WTC11 (cell line): ENCODE data around the gene IDE. TPM values are rescaled to one million over a fixed set of nuclear protein-coding genes. Genes with fewer than 3 reads are reported as not detected.

Source experiments
- ATAC-seq: fragments of 200-7000 bp; cut with Tn5 transposase; 2 replicates; pipeline ENCODE4 v1.10.0; 2021; ENCODE audit warnings: mild to moderate bottlenecking, moderate library complexity
- CTCF ChIA-PET: fragments of 300-600 bp; sonication (Branson Sonifier 250); formaldehyde crosslinking; loops from one replicate; lab custom pipeline; 2021; ENCODE audit warnings: antibody characterized with exemption; lab: Charles Lee
- POLR2A ChIA-PET: fragments of 350-600 bp; sonication (Branson Sonifier 250); formaldehyde crosslinking; loops from one replicate; lab custom pipeline; 2021; ENCODE audit warnings: antibody characterized with exemption; lab: Charles Lee
- DNase-seq: peaks from one replicate; pipeline ENCODE4 v3.0.0; 2021; ENCODE audit warnings: low spot score
- H3K27ac Mint-ChIP-seq: 2 replicates; pipeline ENCODE4 v1.8.0; 2021; ENCODE audit warnings: mixed read lengths
- H3K27me3 Mint-ChIP-seq: 2 replicates; pipeline ENCODE4 v1.8.0; 2021; ENCODE audit warnings: low read depth, mild to moderate bottlenecking, moderate library complexity, mixed read lengths
- H3K36me3 Mint-ChIP-seq: 2 replicates; pipeline ENCODE4 v1.8.0; 2021; ENCODE audit warnings: mixed read lengths
- H3K4me1 Mint-ChIP-seq: 2 replicates; pipeline ENCODE4 v1.8.0; 2022; ENCODE audit warnings: mixed read lengths
- H3K4me3 Mint-ChIP-seq: 2 replicates; pipeline ENCODE4 v1.8.0; 2021; ENCODE audit warnings: mild to moderate bottlenecking, moderate library complexity, mixed read lengths
- H3K9me3 Mint-ChIP-seq: 2 replicates; pipeline ENCODE4 v1.8.0; 2021; ENCODE audit warnings: mixed read lengths
- FOXK1 ChIP-seq: sonication (generic); formaldehyde crosslinking; IDR thresholded peaks from 2 replicates; pipeline ENCODE4 v1.8.0; 2022; ENCODE audit warnings: mild to moderate bottlenecking, moderate library complexity, missing genetic modification reagents
- GRHL2 ChIP-seq: fragments of 250-450 bp; sonication (Bioruptor Pico); IDR thresholded peaks from 2 replicates; pipeline ENCODE4 v1.8.0; 2022; ENCODE audit warnings: mild to moderate bottlenecking, moderate library complexity; ENCODE audit not compliant: insufficient replicate concordance, severe bottlenecking
- HMGA2 ChIP-seq: fragments of 250-450 bp; sonication (Bioruptor Pico); IDR thresholded peaks from 2 replicates; pipeline ENCODE4 v1.4.0; 2021; ENCODE audit warnings: mild to moderate bottlenecking, moderate library complexity
- JAZF1 ChIP-seq: fragments of 250-450 bp; sonication (Bioruptor Pico); IDR thresholded peaks from 2 replicates; pipeline ENCODE4 v1.9.0; 2021; ENCODE audit warnings: moderate library complexity, mild to moderate bottlenecking, inconsistent platforms
- NFE2L1 ChIP-seq: sonication (generic); formaldehyde crosslinking; IDR thresholded peaks from 2 replicates; pipeline ENCODE4 v1.8.1; 2023; ENCODE audit warnings: missing genetic modification reagents
- SMAD3 ChIP-seq: sonication (generic); formaldehyde crosslinking; IDR thresholded peaks from 2 replicates; pipeline ENCODE4 v1.8.0; 2022; ENCODE audit warnings: missing genetic modification reagents, mild to moderate bottlenecking, borderline replicate concordance
- TP53 ChIP-seq: sonication (generic); formaldehyde crosslinking; IDR thresholded peaks from 2 replicates; pipeline ENCODE4 v1.8.1; 2023; ENCODE audit warnings: mild to moderate bottlenecking, missing genetic modification reagents
- ZBTB21 ChIP-seq: sonication (generic); formaldehyde crosslinking; IDR thresholded peaks from 2 replicates; pipeline ENCODE4 v1.8.1; 2023; ENCODE audit warnings: mild to moderate bottlenecking, missing genetic modification reagents, borderline replicate concordance
- ZNF671 ChIP-seq: fragments of 250-450 bp; sonication (Bioruptor Pico); IDR thresholded peaks from 2 replicates; pipeline ENCODE4 v1.8.0; 2021; ENCODE audit warnings: mild to moderate bottlenecking
- total RNA-seq: library from RNA; stranded (reverse); gene quantifications from 3 replicates; pipeline ENCODE4 v1.2.3, GENCODE V29; 2021
- TF ChIP-seq, protein P1 (sequence below): sonication (generic); formaldehyde crosslinking; IDR thresholded peaks from 2 replicates; pipeline ENCODE4 v1.8.1; 2023; ENCODE audit warnings: mild to moderate bottlenecking, missing genetic modification reagents
- TF ChIP-seq, protein P2 (sequence below): sonication (generic); formaldehyde crosslinking; IDR thresholded peaks from 2 replicates; pipeline ENCODE4 v1.8.1; 2023; ENCODE audit warnings: mild to moderate bottlenecking, missing genetic modification reagents, borderline replicate concordance
- TF ChIP-seq, protein P3 (sequence below): sonication (generic); formaldehyde crosslinking; IDR thresholded peaks from 2 replicates; pipeline ENCODE4 v1.8.0; 2023; ENCODE audit warnings: missing genetic modification reagents
- TF ChIP-seq, protein P4 (sequence below): sonication (generic); formaldehyde crosslinking; IDR thresholded peaks from 2 replicates; pipeline ENCODE4 v1.8.0; 2022; ENCODE audit warnings: mild to moderate bottlenecking, missing genetic modification reagents
- TF ChIP-seq, protein P5 (sequence below): sonication (generic); formaldehyde crosslinking; IDR thresholded peaks from 2 replicates; pipeline ENCODE4 v1.8.1; 2023; ENCODE audit warnings: mild to moderate bottlenecking, missing genetic modification reagents, moderate library complexity
- TF ChIP-seq, protein P6 (sequence below): fragments of 200-600 bp; IDR thresholded peaks from 2 replicates; pipeline ENCODE4 v1.8.0; 2022; ENCODE audit warnings: antibody characterized with exemption
- TF ChIP-seq, protein P7 (sequence below): fragments of 250-450 bp; sonication (Bioruptor Pico); IDR thresholded peaks from 2 replicates; pipeline ENCODE4 v1.9.0; 2021; ENCODE audit warnings: mild to moderate bottlenecking

Gene IDE
- total RNA-seq, 1 experiment from 2014 or later: 50.5 TPM

DNA sequence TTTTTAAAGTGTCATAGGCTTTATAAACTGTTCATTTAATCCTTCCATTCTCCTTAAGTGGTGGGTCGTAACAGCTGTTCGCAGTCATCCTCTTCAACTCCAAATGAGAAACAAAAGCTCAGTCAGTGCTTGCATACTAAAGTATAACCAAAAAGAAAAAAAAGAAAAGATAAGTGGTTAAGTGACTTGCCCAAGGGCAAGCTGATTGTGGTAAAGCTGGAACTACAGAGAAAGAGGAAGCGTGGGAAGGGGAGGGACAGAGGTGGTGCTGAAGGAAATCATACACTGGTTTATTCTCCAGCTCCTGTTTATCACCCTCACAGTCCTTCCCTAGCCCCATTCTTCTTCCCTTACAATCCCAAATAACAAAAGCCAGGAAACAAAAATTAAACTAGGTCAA, 29.6 kb downstream of the IDE start (continued):
- TF ChIP-seq, protein P1, sequence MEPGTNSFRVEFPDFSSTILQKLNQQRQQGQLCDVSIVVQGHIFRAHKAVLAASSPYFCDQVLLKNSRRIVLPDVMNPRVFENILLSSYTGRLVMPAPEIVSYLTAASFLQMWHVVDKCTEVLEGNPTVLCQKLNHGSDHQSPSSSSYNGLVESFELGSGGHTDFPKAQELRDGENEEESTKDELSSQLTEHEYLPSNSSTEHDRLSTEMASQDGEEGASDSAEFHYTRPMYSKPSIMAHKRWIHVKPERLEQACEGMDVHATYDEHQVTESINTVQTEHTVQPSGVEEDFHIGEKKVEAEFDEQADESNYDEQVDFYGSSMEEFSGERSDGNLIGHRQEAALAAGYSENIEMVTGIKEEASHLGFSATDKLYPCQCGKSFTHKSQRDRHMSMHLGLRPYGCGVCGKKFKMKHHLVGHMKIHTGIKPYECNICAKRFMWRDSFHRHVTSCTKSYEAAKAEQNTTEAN (CRISPR knock-in tag): no peak

DNA sequence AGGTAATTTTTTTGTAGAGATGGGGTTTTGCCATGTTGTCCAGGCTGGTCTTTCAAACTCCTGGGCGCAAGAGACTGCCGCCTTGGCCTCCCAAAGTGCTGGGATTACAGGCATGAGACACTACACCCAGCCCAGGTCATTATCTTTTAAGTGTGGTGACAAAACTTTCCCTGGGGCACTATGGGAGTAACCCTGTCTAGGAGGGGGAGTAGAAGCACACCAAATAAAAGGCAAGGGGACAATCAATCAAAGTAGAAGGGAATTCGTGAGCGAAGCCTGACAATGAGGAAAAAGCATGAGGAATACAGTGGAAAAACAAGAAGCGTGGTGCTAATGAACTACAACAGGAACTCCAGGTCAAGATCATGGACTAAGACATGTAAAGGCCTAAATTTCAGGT, 31.4 kb downstream of the IDE start:
- ATAC-seq: no peak
- Mint-ChIP-seq H3K9me3 (no peaks in the 10 kb centered on the region), H3K4me1 (peaks cover 43% of the 10 kb centered on the region), H3K4me3 (no peak overlapping the region), H3K27ac (peak overlapping the region; percentile 45), H3K36me3 (no peaks in the 10 kb centered on the region), H3K27me3 (no peaks in the 10 kb centered on the region)
- ChIA-PET CTCF (no interaction called here), POLR2A (no interaction called here)
- DNase-seq: no peak
- TF ChIP-seq NFE2L1: no peak
- no peak for TF ChIP-seq JAZF1
- no peak for TF ChIP-seq SMAD3
- no peak for TF ChIP-seq ZNF671
- TF ChIP-seq HMGA2: no peak
- TF ChIP-seq FOXK1 (CRISPR knock-in tag): no peak

DNA sequence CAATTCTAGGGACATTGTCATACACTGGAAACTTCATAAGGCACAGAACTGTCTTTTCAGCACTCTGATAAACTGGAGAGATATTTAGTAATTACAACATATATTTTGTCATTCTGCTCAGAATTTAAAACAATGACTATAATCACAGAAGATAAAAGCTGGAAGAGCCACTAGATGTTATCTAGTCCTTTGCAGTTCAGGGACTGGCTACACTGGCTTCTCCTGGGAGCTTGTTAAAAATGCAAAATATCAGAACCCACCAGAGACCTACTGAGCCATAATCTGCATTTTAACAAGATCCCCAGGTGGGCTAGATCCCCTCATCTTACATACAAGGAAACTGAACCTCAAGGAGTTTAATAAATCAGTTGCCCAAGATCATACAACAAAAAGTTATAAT, 32.3 kb downstream of the IDE start:
- Mint-ChIP-seq H3K36me3 (no peaks in the 10 kb centered on the region), H3K4me1 (peaks cover 43% of the 10 kb centered on the region), H3K4me3 (no peak overlapping the region), H3K27me3 (no peaks in the 10 kb centered on the region), H3K9me3 (no peaks in the 10 kb centered on the region), H3K27ac (no peak overlapping the region)
- POLR2A ChIA-PET: no interaction called here
- TF ChIP-seq, protein P2, sequence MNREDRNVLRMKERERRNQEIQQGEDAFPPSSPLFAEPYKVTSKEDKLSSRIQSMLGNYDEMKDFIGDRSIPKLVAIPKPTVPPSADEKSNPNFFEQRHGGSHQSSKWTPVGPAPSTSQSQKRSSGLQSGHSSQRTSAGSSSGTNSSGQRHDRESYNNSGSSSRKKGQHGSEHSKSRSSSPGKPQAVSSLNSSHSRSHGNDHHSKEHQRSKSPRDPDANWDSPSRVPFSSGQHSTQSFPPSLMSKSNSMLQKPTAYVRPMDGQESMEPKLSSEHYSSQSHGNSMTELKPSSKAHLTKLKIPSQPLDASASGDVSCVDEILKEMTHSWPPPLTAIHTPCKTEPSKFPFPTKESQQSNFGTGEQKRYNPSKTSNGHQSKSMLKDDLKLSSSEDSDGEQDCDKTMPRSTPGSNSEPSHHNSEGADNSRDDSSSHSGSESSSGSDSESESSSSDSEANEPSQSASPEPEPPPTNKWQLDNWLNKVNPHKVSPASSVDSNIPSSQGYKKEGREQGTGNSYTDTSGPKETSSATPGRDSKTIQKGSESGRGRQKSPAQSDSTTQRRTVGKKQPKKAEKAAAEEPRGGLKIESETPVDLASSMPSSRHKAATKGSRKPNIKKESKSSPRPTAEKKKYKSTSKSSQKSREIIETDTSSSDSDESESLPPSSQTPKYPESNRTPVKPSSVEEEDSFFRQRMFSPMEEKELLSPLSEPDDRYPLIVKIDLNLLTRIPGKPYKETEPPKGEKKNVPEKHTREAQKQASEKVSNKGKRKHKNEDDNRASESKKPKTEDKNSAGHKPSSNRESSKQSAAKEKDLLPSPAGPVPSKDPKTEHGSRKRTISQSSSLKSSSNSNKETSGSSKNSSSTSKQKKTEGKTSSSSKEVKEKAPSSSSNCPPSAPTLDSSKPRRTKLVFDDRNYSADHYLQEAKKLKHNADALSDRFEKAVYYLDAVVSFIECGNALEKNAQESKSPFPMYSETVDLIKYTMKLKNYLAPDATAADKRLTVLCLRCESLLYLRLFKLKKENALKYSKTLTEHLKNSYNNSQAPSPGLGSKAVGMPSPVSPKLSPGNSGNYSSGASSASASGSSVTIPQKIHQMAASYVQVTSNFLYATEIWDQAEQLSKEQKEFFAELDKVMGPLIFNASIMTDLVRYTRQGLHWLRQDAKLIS: no peak
- DNase-seq: no peak
- ATAC-seq: no peak
- CTCF ChIA-PET: interaction anchor here (1.0 kb wide), 1 partner anchor 25 kb away, joined by 5 read pairs; no protein-coding TSS in a partner anchor

DNA sequence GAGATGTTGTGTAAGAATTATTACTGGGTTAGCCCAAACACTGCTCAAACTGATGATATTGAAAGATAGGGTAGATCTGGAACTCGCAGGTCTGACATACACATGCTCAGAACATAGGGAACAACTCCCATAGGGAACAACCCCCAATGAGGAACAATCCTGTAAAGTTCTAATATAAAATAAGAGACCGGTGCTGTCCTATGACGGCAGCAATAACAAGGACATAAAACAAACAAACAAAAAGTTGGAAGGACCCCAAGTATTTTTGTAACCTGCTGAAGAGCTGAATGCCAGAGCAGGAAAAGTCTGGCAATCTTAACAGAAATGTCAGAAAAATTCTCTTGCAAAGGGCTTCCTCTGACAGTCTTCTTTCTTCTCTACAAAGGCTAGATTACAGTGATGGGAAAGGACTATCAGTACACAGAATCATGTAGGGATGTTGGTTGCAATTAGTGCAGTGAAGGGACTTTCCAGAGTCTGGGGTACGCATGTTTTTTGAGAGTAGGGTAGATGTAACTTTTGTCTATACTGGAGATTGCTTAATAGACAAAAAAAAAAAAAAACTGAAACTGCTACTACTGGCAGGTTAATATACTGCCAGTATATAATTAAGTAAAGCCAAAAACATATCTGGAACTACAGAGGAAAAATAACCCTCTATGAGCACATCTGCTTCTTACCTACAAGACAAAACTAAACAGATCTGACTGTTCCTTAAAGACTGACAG, 35.5 kb downstream of the IDE start:
- POLR2A ChIA-PET: interaction anchor here (0.6 kb wide), 1 partner anchor 122 kb away, joined by 3 read pairs; no protein-coding TSS in a partner anchor
- Mint-ChIP-seq H3K4me1 (peaks cover 22% of the 10 kb centered on the region), H3K27ac (peak overlapping the region; percentile 10; the same call in 1 of the 2 replicates)

DNA sequence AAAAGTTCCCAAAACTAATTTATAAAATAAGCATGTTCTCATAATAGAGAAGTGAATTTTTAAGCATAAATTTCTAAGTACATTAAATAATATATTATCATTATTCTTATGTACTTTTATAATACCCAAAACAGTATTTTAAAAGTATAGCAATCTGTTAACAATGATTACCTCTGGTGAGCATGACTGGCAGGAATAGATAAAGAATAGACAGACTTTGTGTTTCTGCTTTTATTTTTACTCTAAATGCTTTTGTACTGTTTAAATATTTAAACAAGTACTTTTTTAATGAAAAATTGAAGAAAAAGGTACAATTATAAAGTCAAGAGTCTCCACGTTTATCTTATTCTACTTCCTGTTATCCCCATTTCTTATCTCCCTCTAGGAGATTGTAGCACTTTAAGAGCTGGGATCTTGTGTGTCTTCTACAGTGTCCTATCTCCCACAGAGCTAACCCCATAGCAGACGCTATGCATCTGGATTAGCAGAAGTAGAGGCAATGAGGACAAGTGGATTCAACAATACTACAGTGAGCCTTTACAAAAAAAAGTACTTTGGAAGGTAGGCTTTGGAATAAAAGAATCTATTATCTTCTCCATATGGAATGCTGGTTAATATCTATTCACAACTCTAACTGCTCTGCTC, 42.9 kb downstream of the IDE start:
- DNase-seq: no peak
- no peak overlapping the region for H3K27ac Mint-ChIP-seq
- no peaks in the 10 kb centered on the region for H3K9me3 Mint-ChIP-seq
- H3K4me3 Mint-ChIP-seq: no peak overlapping the region
- no peaks in the 10 kb centered on the region for H3K4me1 Mint-ChIP-seq
- H3K36me3 Mint-ChIP-seq: peaks cover 32% of the 10 kb centered on the region
- ChIA-PET CTCF (interaction anchor here (2.8 kb wide), 1 partner anchor 14 kb away, joined by 9 read pairs; no protein-coding TSS in a partner anchor), POLR2A (no interaction called here)
- no peaks in the 10 kb centered on the region; the same call in 1 of the 2 replicates for H3K27me3 Mint-ChIP-seq
- no peak for ATAC-seq
- TF ChIP-seq, protein P3, sequence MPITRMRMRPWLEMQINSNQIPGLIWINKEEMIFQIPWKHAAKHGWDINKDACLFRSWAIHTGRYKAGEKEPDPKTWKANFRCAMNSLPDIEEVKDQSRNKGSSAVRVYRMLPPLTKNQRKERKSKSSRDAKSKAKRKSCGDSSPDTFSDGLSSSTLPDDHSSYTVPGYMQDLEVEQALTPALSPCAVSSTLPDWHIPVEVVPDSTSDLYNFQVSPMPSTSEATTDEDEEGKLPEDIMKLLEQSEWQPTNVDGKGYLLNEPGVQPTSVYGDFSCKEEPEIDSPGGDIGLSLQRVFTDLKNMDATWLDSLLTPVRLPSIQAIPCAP (CRISPR knock-in tag): no peak
- TF ChIP-seq, protein P4, sequence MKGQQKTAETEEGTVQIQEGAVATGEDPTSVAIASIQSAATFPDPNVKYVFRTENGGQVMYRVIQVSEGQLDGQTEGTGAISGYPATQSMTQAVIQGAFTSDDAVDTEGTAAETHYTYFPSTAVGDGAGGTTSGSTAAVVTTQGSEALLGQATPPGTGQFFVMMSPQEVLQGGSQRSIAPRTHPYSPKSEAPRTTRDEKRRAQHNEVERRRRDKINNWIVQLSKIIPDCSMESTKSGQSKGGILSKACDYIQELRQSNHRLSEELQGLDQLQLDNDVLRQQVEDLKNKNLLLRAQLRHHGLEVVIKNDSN: no peak
- TF ChIP-seq, protein P1 (CRISPR knock-in tag): no peak
- TF ChIP-seq, protein P5, sequence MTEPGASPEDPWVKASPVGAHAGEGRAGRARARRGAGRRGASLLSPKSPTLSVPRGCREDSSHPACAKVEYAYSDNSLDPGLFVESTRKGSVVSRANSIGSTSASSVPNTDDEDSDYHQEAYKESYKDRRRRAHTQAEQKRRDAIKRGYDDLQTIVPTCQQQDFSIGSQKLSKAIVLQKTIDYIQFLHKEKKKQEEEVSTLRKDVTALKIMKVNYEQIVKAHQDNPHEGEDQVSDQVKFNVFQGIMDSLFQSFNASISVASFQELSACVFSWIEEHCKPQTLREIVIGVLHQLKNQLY (CRISPR knock-in tag): no peak
- TF ChIP-seq, protein P6, sequence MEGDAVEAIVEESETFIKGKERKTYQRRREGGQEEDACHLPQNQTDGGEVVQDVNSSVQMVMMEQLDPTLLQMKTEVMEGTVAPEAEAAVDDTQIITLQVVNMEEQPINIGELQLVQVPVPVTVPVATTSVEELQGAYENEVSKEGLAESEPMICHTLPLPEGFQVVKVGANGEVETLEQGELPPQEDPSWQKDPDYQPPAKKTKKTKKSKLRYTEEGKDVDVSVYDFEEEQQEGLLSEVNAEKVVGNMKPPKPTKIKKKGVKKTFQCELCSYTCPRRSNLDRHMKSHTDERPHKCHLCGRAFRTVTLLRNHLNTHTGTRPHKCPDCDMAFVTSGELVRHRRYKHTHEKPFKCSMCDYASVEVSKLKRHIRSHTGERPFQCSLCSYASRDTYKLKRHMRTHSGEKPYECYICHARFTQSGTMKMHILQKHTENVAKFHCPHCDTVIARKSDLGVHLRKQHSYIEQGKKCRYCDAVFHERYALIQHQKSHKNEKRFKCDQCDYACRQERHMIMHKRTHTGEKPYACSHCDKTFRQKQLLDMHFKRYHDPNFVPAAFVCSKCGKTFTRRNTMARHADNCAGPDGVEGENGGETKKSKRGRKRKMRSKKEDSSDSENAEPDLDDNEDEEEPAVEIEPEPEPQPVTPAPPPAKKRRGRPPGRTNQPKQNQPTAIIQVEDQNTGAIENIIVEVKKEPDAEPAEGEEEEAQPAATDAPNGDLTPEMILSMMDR: no peak

More for the DNA sequence above, 35.5 kb downstream of the IDE start:
- ATAC-seq (no peak), DNase-seq (no peak)
- CTCF ChIA-PET: interaction anchor here (0.6 kb wide), 1 partner anchor 21 kb away, joined by 3 read pairs; no protein-coding TSS in a partner anchor
- peaks cover 18% of the 10 kb centered on the region for H3K36me3 Mint-ChIP-seq
- H3K27me3 Mint-ChIP-seq: no peaks in the 10 kb centered on the region
- no peaks in the 10 kb centered on the region for H3K9me3 Mint-ChIP-seq
- H3K4me3 Mint-ChIP-seq: no peak overlapping the region
- no peak for TF ChIP-seq ZBTB21 (CRISPR knock-in tag)
- no peak for TF ChIP-seq TP53 (CRISPR knock-in tag)
- TF ChIP-seq GRHL2 (CRISPR knock-in tag): no peak
- TF ChIP-seq, protein P7, sequence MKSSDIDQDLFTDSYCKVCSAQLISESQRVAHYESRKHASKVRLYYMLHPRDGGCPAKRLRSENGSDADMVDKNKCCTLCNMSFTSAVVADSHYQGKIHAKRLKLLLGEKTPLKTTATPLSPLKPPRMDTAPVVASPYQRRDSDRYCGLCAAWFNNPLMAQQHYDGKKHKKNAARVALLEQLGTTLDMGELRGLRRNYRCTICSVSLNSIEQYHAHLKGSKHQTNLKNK (CRISPR knock-in tag): no peak
